Activated CD4-positive, alpha-beta memory T cell treated with anti-CD3 and anti-CD28 coated beads for 36 hours (primary cell): Measurements from ENCODE around the gene GRIK1. TPM values are rescaled to one million over a fixed set of nuclear protein-coding genes. Genes with fewer than 3 reads are reported as not detected.

Source experiments
- total RNA-seq, 2 experiments: library from RNA; stranded (reverse); gene quantifications; one replicate each; pipeline ENCODE4 v1.2.3, GENCODE V29; 2021

GRIK1 gene
- total RNA-seq, 2 experiments from 2014 or later = not detected

Other genes with a start within 250 kb of the GRIK1 start
- gene CLDN17, start 226.8 kb upstream of the GRIK1 start, total RNA-seq = not detected